DOHH2 (cell line): Measurements from ENCODE around the gene CRTC3.

Experiments used
- CTCF ChIP-seq: fragments of 200-600 bp; sonication (generic); IDR thresholded peaks from one replicate; pipeline ENCODE4 v1.5.1; 2014; ENCODE audit warnings: antibody characterized with exemption, mild to moderate bottlenecking, low read depth, low read length; ENCODE audit not compliant: poor library complexity, severe bottlenecking
- EZH2phosphoT487 ChIP-seq: fragments of 200-600 bp; sonication (generic); IDR thresholded peaks from 2 replicates; pipeline ENCODE4 v1.6.1; 2017; ENCODE audit warnings: borderline replicate concordance, mild to moderate bottlenecking, antibody characterized with exemption, low read length, moderate library complexity, mixed read lengths

- no peak for TF ChIP-seq CTCF
- no peak for TF ChIP-seq EZH2phosphoT487
Observed at GRCh38 chr15:90650117-90650955, 120.6 kb downstream of the CRTC3 start.
